ENCODE data around the gene P2RX2.

GRCh38 chr12:132623072-132623869 is 4.7 kb downstream of the P2RX2 start:
- TF ChIP-seq EZH2 (IDR thresholded peaks at IDR 0.05; ENCODE audit: insufficient read depth, low read length) (no peak), CTCF (IDR thresholded peaks at IDR 0.05; ENCODE audit: insufficient read depth, low read depth, low read length) (no peak)

All from astrocyte (in vitro differentiated cells and primary cell).